H1 (cell line): ENCODE measurements around the gene OSBP. TPM values are rescaled to one million over a fixed set of nuclear protein-coding genes. Genes with fewer than 3 reads are reported as not detected.

Experiments
- BACH1 ChIP-seq: IDR thresholded peaks from 2 replicates; pipeline ENCODE4 v1.6.1; 2012; ENCODE audit warnings: low read length, improper control_type of control experiment
- CEBPB ChIP-seq: IDR thresholded peaks from 2 replicates; pipeline ENCODE4 v1.6.1; 2012; ENCODE audit warnings: low read depth, low read length
- CREB1 ChIP-seq: IDR thresholded peaks from 2 replicates; pipeline ENCODE4 v1.6.1; 2012; ENCODE audit warnings: inconsistent platforms
- CTBP2 ChIP-seq: IDR thresholded peaks from 2 replicates; pipeline ENCODE4 v1.7.0; 2011; ENCODE audit warnings: borderline replicate concordance, mild to moderate bottlenecking, moderate library complexity, mixed read lengths, low read length; ENCODE audit not compliant: insufficient read depth, insufficient read length
- CTCF ChIP-seq, 3 experiments: IDR thresholded peaks; 1 replicate in 2 of 3; 2 replicates in 1 of 3; pipeline versions ENCODE4 v1.5.1 to v1.6.1; 2011; ENCODE audit warnings: low read length in 3 of 3, mild to moderate bottlenecking in 3 of 3, inconsistent platforms in 2 of 3, low read depth in 1 of 3, moderate library complexity in 1 of 3; ENCODE audit not compliant: insufficient read depth in 1 of 3; ENCODE audit errors: control extremely low read depth in 1 of 3
- E2F6 ChIP-seq: IDR thresholded peaks from 2 replicates; pipeline ENCODE4 v1.6.1; 2012; ENCODE audit warnings: inconsistent platforms
- GABPA ChIP-seq: IDR thresholded peaks from 2 replicates; pipeline ENCODE4 v1.6.1; 2011; ENCODE audit warnings: mild to moderate bottlenecking, low read length, moderate library complexity, borderline replicate concordance; ENCODE audit not compliant: insufficient read depth
- GTF2F1 ChIP-seq: IDR thresholded peaks from 2 replicates; pipeline ENCODE4 v1.6.1; 2012; ENCODE audit warnings: low read depth, low read length, improper control_type of control experiment, borderline replicate concordance
- HDAC2 ChIP-seq, 2 experiments: fragments of 300-600 bp in 1 of 2; sonication (generic) in 1 of 2; IDR thresholded peaks; 2 replicates each; pipeline ENCODE4 v1.6.1; 2011 to 2012; ENCODE audit warnings: low read depth in 2 of 2, low read length in 2 of 2, mild to moderate bottlenecking in 2 of 2, moderate library complexity in 2 of 2, borderline replicate concordance in 1 of 2, inconsistent platforms in 1 of 2
- JUND ChIP-seq: IDR thresholded peaks from 2 replicates; pipeline ENCODE4 v1.6.1; 2011; ENCODE audit warnings: mild to moderate bottlenecking, improper control_type of control experiment, low read length
- KDM4A ChIP-seq: IDR thresholded peaks from one replicate; pipeline ENCODE4 v1.7.1; 2012; ENCODE audit warnings: low read depth, mild to moderate bottlenecking, moderate library complexity, low read length, inconsistent platforms; ENCODE audit not compliant: severe bottlenecking
- PHF8 ChIP-seq: fragments of 200-600 bp; sonication (generic); conservative IDR thresholded peaks from 2 replicates; pipeline ENCODE4 v1.7.1; 2012; ENCODE audit warnings: low read depth, mild to moderate bottlenecking, inconsistent platforms, low read length, moderate library complexity
- POLR2A ChIP-seq, 2 experiments: IDR thresholded peaks; 1 replicate in 1 of 2; 2 replicates in 1 of 2; pipeline ENCODE4 v1.6.1; 2011; ENCODE audit warnings: low read depth in 2 of 2, low read length in 2 of 2, mild to moderate bottlenecking in 2 of 2; ENCODE audit errors: control extremely low read depth in 1 of 2
- RXRA ChIP-seq: IDR thresholded peaks from 2 replicates; pipeline ENCODE4 v1.6.1; 2011; ENCODE audit warnings: low read depth, mild to moderate bottlenecking, low read length, moderate library complexity; ENCODE audit not compliant: insufficient read depth
- SAP30 ChIP-seq: fragments of 300-600 bp; sonication (generic); IDR thresholded peaks from 2 replicates; pipeline ENCODE4 v1.7.1; 2012; ENCODE audit warnings: low read length, moderate library complexity, mild to moderate bottlenecking, inconsistent platforms; ENCODE audit not compliant: insufficient read depth, insufficient replicate concordance
- SIN3A ChIP-seq, 2 experiments: IDR thresholded peaks in 1 of 2; conservative IDR thresholded peaks in 1 of 2; 2 replicates each; pipeline ENCODE4 v1.6.1; 2011 to 2012; ENCODE audit warnings: low read length in 2 of 2, improper control_type of control experiment in 1 of 2, low read depth in 1 of 2, mild to moderate bottlenecking in 1 of 2
- SP1 ChIP-seq: IDR thresholded peaks from 2 replicates; pipeline ENCODE4 v1.6.1; 2011; ENCODE audit warnings: low read depth, low read length
- SRF ChIP-seq: IDR thresholded peaks from 2 replicates; pipeline ENCODE4 v1.6.1; 2011; ENCODE audit warnings: mild to moderate bottlenecking, low read depth, low read length, moderate library complexity
- SUZ12 ChIP-seq: fragments of 200-600 bp; sonication (generic); IDR thresholded peaks from 2 replicates; pipeline ENCODE4 v1.6.1; 2012; ENCODE audit warnings: mild to moderate bottlenecking, inconsistent platforms, low read length, moderate library complexity, mixed read lengths
- TAF1 ChIP-seq: IDR thresholded peaks from 2 replicates; pipeline ENCODE4 v1.6.1; 2011; ENCODE audit warnings: mild to moderate bottlenecking, low read depth, low read length
- ZNF274 ChIP-seq: IDR thresholded peaks from 2 replicates; pipeline ENCODE4 v1.7.0; 2012; ENCODE audit warnings: low read length, borderline replicate concordance; ENCODE audit errors: extremely low read depth
- polyA plus RNA-seq, 7 experiments: library from polyadenylated mRNA; depleted of rRNA in 3 of 7; stranded (reverse) in 5 of 7; unstranded in 2 of 7; fragments of >200 nt in 5 of 7; fragments of 200-250 nt in 2 of 7; gene quantifications; 1 replicate in 5 of 7; 2 replicates in 1 of 7; 4 replicates in 1 of 7; pipeline versions ENCODE4 v1.2.1 to v1.2.3, GENCODE V29; 2011 to 2013; ENCODE audit warnings: missing spikeins in 2 of 7, mixed read lengths in 2 of 7
- total RNA-seq: library from RNA; stranded (reverse); fragmentation: NEBNext Ultra II Directional; extraction: Animal tissue kit (Norgen Biotek cat#: 25700); gene quantifications from 2 replicates; pipeline ENCODE4 v1.2.1, GENCODE V29; 2021

The OSBP gene
- total and polyA plus RNA-seq, 2 of the 8 experiments (the other 6 are each of a cell fraction or from before 2014, with no cell fraction given): 13.2 to 43.1 TPM

DNA sequence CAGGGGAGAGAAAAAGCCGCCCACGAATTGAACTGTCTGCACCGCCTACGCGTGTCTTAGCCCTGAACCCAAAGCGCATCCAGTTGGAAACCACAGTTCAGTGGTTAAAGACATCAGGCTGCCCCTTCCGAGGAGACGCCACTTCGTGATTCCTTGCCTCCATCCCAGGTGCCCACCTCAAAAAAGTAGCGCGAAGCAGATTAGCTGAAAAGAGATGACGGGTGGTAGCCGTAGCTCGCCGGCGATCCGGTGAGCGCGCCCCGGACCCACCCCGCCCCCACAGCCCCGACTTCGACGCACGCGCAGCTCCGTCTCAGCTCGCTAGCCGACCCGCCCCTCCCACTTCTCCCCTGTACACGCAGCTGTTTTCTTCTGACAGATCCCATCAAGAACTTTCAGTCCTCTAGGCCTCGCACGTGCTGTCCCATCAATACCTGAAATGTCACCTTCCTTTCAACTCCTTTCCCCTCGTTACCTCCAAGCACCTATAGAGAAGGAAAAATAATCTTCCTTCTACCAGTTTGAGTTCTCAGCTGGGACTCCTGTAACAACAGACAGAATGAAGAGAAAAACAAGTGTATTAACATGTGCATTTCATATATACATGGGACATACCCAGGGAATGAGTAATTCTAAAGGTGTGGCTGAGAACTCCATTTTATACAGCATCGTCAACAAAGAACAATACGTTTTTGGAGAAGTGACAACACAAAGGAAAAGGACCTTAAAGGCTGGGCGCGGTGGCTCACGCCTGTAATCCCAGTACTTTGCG lies 54.7 kb downstream of the OSBP start (continued):
- TF ChIP-seq TAF1 (no peak), E2F6 (no peak), CEBPB (no peak), SUZ12 (no peak), GABPA (no peak), PHF8 (no peak; the same call in 1 of the 2 replicates), ZNF274 (no peak), KDM4A (peak; percentile 50), SAP30 (peak; percentile 95), CTCF (IDR thresholded peaks at IDR 0.05; ENCODE audit: control extremely low read depth in 1 of 3, insufficient read depth in 1 of 3, low read depth in 1 of 3, low read length in 3 of 3) (no peak), SRF (no peak), GTF2F1 (no peak), JUND (no peak), POLR2A (IDR thresholded peaks at IDR 0.05; ENCODE audit: control extremely low read depth in 1 of 2, low read depth in 2 of 2, low read length in 2 of 2) (no peak), SP1 (no peak), SIN3A (conservative IDR thresholded peaks at IDR 0.05 in 1 of 2, IDR thresholded peaks at IDR 0.05 in 1 of 2; ENCODE audit: low read depth in 1 of 2, low read length in 2 of 2) (peak; percentile 99 to 100), BACH1 (no peak), CREB1 (no peak), HDAC2 (IDR thresholded peaks at IDR 0.05; ENCODE audit: borderline replicate concordance in 1 of 2, low read depth in 2 of 2, low read length in 2 of 2) (peak in 1 of 2 experiments; percentile 78; a peak in 1 of 4 replicates), CTBP2 (no peak), RXRA (no peak)
